Measurements from ENCODE around the gene MICAL3.

Gene MICAL3

DNA sequence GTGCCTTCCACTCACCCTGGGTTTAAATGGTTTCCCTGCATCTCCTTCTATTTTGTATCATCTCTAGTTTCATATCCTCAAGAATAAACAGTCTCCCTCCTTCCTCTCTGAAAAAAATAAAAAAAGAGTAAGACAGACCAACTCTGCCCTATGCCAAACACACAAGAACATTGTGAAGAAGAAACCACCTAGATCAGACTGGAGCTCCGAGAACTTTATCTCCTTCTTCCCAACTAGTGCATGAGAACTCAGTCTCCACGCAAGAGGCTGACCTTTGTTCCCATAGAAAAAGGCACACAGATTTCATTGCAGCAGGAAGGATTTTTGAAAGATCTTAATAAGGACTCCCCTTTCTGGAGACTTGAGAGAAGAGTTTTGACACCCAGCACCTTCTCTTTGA lies 44.7 kb upstream of the MICAL3 start:
- Histone ChIP-seq H3K4me1 (ENCODE audit: low read length) (peaks cover 19% of the 10 kb centered on the region), H3K9ac (ENCODE audit: low read length) (no peak overlapping the region), H3K36me3 (replicated peaks; ENCODE audit: insufficient read depth, low read length) (no peaks in the 10 kb centered on the region), H3K4me2 (ENCODE audit: low read depth, low read length) (no peak overlapping the region), H2AFZ (ENCODE audit: low read length) (no peak overlapping the region), H3K27ac (ENCODE audit: low read length) (no peak overlapping the region), H3K9me3 (replicated peaks; ENCODE audit: insufficient read depth, low read length) (no peaks in the 10 kb centered on the region), H3K79me2 (ENCODE audit: low read length) (no peaks in the 10 kb centered on the region), H4K20me1 (ENCODE audit: insufficient read depth, low read length) (no peaks in the 10 kb centered on the region), H3F3A (ENCODE audit: insufficient read depth, low read length) (peaks cover 8% of the 10 kb centered on the region; the same call in 1 of the 2 replicates), H3K9me2 (replicated peaks; ENCODE audit: insufficient read depth, low read length) (no peaks in the 10 kb centered on the region), H3K4me3 (ENCODE audit: low read length) (no peak overlapping the region), H3K27me3 (replicated peaks; ENCODE audit: insufficient read depth, low read length) (no peaks in the 10 kb centered on the region)
- DNase-seq = no peak
- TF ChIP-seq EZH2 (optimal IDR thresholded peaks at IDR 0.05; ENCODE audit: low read depth, low read length) (no peak), EZH2phosphoT487 (IDR thresholded peaks at IDR 0.05; ENCODE audit: low read length) (no peak)
- TF ChIP-seq, protein P1, sequence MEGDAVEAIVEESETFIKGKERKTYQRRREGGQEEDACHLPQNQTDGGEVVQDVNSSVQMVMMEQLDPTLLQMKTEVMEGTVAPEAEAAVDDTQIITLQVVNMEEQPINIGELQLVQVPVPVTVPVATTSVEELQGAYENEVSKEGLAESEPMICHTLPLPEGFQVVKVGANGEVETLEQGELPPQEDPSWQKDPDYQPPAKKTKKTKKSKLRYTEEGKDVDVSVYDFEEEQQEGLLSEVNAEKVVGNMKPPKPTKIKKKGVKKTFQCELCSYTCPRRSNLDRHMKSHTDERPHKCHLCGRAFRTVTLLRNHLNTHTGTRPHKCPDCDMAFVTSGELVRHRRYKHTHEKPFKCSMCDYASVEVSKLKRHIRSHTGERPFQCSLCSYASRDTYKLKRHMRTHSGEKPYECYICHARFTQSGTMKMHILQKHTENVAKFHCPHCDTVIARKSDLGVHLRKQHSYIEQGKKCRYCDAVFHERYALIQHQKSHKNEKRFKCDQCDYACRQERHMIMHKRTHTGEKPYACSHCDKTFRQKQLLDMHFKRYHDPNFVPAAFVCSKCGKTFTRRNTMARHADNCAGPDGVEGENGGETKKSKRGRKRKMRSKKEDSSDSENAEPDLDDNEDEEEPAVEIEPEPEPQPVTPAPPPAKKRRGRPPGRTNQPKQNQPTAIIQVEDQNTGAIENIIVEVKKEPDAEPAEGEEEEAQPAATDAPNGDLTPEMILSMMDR (IDR thresholded peaks at IDR 0.05; ENCODE audit: low read length) = no peak

DNA sequence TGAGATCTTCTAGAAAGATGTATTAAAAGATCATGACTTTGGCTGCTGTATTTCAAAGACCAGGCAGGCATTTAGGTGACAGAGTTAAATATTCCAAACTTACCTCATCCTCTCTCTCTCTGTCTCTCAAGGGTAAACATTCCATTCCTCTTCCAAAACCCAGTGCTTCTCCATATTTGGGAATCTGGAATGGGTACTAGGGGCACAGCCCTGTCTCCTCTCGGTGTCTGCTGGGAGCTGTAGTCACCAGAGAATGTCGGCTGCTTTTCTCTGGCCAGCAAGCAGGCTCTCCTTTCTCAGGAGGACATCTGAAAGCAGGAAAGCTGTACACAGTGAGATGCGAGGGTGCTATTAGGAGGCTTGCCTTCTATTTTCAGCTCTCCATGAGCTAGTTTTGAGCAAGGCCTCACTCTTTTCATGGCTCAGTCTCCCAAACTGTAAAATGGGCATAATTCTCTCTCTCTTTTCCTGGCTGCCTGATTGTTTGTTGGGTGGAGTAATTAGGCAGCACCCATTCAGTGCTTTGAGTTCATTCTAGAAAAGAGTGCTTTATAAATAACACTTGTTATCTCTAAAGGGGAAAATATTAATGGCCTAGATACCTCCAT lies 44.1 kb upstream of the MICAL3 start:
- Histone ChIP-seq H3K4me2 (ENCODE audit: low read depth, low read length) (no peak overlapping the region), H3K36me3 (replicated peaks; ENCODE audit: insufficient read depth, low read length) (no peaks in the 10 kb centered on the region), H3F3A (ENCODE audit: insufficient read depth, low read length) (peaks cover 8% of the 10 kb centered on the region; the same call in 1 of the 2 replicates), H2AFZ (ENCODE audit: low read length) (no peak overlapping the region), H4K20me1 (ENCODE audit: insufficient read depth, low read length) (no peaks in the 10 kb centered on the region), H3K27me3 (replicated peaks; ENCODE audit: insufficient read depth, low read length) (no peaks in the 10 kb centered on the region), H3K9me2 (replicated peaks; ENCODE audit: insufficient read depth, low read length) (no peaks in the 10 kb centered on the region), H3K4me1 (ENCODE audit: low read length) (peaks cover 19% of the 10 kb centered on the region), H3K79me2 (ENCODE audit: low read length) (no peaks in the 10 kb centered on the region), H3K27ac (ENCODE audit: low read length) (no peak overlapping the region), H3K9ac (ENCODE audit: low read length) (no peak overlapping the region), H3K4me3 (ENCODE audit: low read length) (no peak overlapping the region), H3K9me3 (replicated peaks; ENCODE audit: insufficient read depth, low read length) (no peaks in the 10 kb centered on the region)
- DNase-seq = no peak
- no peak for TF ChIP-seq EZH2 (optimal IDR thresholded peaks at IDR 0.05; ENCODE audit: low read depth, low read length)
- TF ChIP-seq, protein P1 (IDR thresholded peaks at IDR 0.05; ENCODE audit: low read length) = no peak
- no peak for TF ChIP-seq EZH2phosphoT487 (IDR thresholded peaks at IDR 0.05; ENCODE audit: low read length)

DNA sequence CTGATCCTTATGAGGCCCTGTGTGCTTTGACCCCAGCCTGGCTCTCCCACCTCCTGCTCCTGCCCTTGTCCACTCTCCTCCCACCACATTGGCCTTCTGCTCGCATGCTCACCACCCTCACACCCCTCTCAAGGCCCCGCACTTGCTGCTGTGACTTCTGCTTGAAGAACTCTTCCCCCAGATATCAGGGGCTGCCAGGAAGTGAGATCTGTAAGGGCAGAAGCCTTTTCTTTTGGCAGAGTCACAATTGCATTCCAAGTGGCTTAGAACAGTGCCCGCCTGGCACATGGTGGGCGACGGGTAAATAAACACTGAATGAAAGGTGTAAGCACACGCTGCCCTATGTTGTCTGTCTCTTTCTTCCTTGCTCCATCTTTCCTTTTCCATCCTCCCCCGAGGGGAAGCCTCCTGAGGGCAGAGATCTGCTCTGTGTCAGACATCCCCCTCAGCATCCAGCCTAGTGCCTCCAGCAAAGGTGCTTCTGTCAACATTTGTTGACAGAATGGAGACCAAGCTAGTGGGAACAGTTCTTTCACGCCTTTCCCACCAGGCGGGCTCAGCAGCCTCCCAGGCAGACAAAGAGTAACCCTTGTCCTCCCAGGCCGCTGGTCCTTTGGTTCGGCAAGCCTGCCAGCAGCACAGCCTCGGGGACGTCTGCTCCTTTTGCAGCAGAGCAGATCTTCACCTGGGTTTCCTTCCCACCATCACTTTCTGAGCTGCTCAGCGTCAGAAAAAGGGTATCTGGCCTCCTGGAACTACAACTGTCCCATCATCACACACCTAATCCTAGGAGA lies 43.4 kb upstream of the MICAL3 start:
- Histone ChIP-seq H3K4me1 (ENCODE audit: low read length) (peaks cover 19% of the 10 kb centered on the region), H2AFZ (ENCODE audit: low read length) (no peak overlapping the region), H3K79me2 (ENCODE audit: low read length) (no peaks in the 10 kb centered on the region), H3F3A (ENCODE audit: insufficient read depth, low read length) (peaks cover 8% of the 10 kb centered on the region; the same call in 1 of the 2 replicates), H3K36me3 (replicated peaks; ENCODE audit: insufficient read depth, low read length) (no peaks in the 10 kb centered on the region), H3K9me3 (replicated peaks; ENCODE audit: insufficient read depth, low read length) (no peaks in the 10 kb centered on the region), H3K27me3 (replicated peaks; ENCODE audit: insufficient read depth, low read length) (no peaks in the 10 kb centered on the region), H3K27ac (ENCODE audit: low read length) (no peak overlapping the region), H3K4me2 (ENCODE audit: low read depth, low read length) (no peak overlapping the region), H3K4me3 (ENCODE audit: low read length) (no peak overlapping the region), H3K9ac (ENCODE audit: low read length) (no peak overlapping the region), H4K20me1 (ENCODE audit: insufficient read depth, low read length) (no peaks in the 10 kb centered on the region), H3K9me2 (replicated peaks; ENCODE audit: insufficient read depth, low read length) (no peaks in the 10 kb centered on the region)
- TF ChIP-seq, protein P1 (IDR thresholded peaks at IDR 0.05; ENCODE audit: low read length) = no peak
- TF ChIP-seq EZH2phosphoT487 (IDR thresholded peaks at IDR 0.05; ENCODE audit: low read length) = no peak
- TF ChIP-seq EZH2 (optimal IDR thresholded peaks at IDR 0.05; ENCODE audit: low read depth, low read length) = no peak
- DNase-seq = no peak

All from MM.1S (cell line).